ENCODE measurements around the gene ACP2.

ACP2 gene

DNA sequence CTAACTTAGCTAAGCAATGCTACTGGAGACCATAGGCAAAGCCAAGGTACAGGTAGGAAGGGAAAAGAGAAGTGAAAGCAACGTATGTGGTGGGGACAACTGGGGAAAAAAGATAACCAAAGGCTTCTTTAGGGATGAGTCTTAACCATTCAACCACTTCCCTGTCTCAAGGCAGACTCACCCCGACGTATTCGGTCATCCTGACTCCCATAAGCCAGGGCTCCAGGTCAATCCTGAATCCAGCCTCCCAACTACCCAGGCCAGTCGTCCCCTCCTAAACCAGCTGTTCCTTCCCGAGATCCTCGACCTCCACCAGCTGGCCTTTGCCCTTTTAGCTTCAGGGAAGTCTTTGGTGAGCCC is 330 bp downstream of the ACP2 start:
- H3K9me2 ChIP-seq (replicated peaks; ENCODE audit: insufficient read depth, low read length) = no peaks in the 10 kb centered on the region
- no peak for TF ChIP-seq EZH2phosphoT487 (IDR thresholded peaks at IDR 0.05; ENCODE audit: low read length)
- TF ChIP-seq, protein P1, sequence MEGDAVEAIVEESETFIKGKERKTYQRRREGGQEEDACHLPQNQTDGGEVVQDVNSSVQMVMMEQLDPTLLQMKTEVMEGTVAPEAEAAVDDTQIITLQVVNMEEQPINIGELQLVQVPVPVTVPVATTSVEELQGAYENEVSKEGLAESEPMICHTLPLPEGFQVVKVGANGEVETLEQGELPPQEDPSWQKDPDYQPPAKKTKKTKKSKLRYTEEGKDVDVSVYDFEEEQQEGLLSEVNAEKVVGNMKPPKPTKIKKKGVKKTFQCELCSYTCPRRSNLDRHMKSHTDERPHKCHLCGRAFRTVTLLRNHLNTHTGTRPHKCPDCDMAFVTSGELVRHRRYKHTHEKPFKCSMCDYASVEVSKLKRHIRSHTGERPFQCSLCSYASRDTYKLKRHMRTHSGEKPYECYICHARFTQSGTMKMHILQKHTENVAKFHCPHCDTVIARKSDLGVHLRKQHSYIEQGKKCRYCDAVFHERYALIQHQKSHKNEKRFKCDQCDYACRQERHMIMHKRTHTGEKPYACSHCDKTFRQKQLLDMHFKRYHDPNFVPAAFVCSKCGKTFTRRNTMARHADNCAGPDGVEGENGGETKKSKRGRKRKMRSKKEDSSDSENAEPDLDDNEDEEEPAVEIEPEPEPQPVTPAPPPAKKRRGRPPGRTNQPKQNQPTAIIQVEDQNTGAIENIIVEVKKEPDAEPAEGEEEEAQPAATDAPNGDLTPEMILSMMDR (IDR thresholded peaks at IDR 0.05; ENCODE audit: low read length) = no peak
- no peak for TF ChIP-seq EZH2 (optimal IDR thresholded peaks at IDR 0.05; ENCODE audit: low read depth, low read length)
- peaks cover 3% of the 10 kb centered on the region; the same call in 1 of the 2 replicates for H3F3A ChIP-seq (ENCODE audit: insufficient read depth, low read length)
- peaks cover 26% of the 10 kb centered on the region for H3K79me2 ChIP-seq (ENCODE audit: low read length)
- peak overlapping the region; percentile 97 for H2AFZ ChIP-seq (ENCODE audit: low read length)
- H3K9ac ChIP-seq (ENCODE audit: low read length) = peak overlapping the region; percentile 85
- peak overlapping the region; percentile 57; the same call in 1 of the 2 replicates for H3K27ac ChIP-seq (ENCODE audit: low read length)
- peak overlapping the region; percentile 96 for H3K4me3 ChIP-seq (ENCODE audit: low read length)
- no peaks in the 10 kb centered on the region for H3K9me3 ChIP-seq (replicated peaks; ENCODE audit: insufficient read depth, low read length)
- no peaks in the 10 kb centered on the region for H4K20me1 ChIP-seq (ENCODE audit: insufficient read depth, low read length)
- no peaks in the 10 kb centered on the region for H3K27me3 ChIP-seq (replicated peaks; ENCODE audit: insufficient read depth, low read length)
- peaks cover 9% of the 10 kb centered on the region for H3K4me1 ChIP-seq (ENCODE audit: low read length)
- peak; percentile 12 for DNase-seq
- no peaks in the 10 kb centered on the region for H3K36me3 ChIP-seq (replicated peaks; ENCODE audit: insufficient read depth, low read length)
- H3K4me2 ChIP-seq (ENCODE audit: low read depth, low read length) = peak overlapping the region; percentile 96

DNA sequence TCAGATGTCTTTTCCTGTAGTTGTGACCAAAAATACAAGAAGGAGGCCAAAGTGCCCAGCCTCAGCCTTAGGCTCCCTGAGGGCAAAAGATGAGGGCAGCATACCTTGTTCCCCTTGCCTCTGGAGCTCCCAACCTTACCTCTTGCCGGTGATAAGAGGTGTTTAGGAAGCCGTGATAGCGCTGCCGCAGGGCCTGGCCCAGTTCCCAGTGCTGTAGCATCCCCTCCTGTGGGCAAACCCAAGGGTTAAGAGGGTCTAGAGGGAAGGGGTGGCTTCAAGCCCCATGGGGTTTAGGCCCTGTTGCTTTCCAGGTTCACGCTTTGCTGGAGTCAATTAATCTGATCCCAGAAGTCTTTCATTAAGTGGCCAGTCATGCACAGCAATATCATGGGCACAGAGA is 1.1 kb downstream of the ACP2 start:
- TF ChIP-seq EZH2phosphoT487 (IDR thresholded peaks at IDR 0.05; ENCODE audit: low read length) = no peak
- TF ChIP-seq, protein P1 (IDR thresholded peaks at IDR 0.05; ENCODE audit: low read length) = no peak
- TF ChIP-seq EZH2 (optimal IDR thresholded peaks at IDR 0.05; ENCODE audit: low read depth, low read length) = no peak
- H3K27ac ChIP-seq (ENCODE audit: low read length) = no peak overlapping the region
- H3K9me2 ChIP-seq (replicated peaks; ENCODE audit: insufficient read depth, low read length) = no peaks in the 10 kb centered on the region
- H3K9me3 ChIP-seq (replicated peaks; ENCODE audit: insufficient read depth, low read length) = no peaks in the 10 kb centered on the region
- no peaks in the 10 kb centered on the region for H3K27me3 ChIP-seq (replicated peaks; ENCODE audit: insufficient read depth, low read length)
- no peaks in the 10 kb centered on the region for H4K20me1 ChIP-seq (ENCODE audit: insufficient read depth, low read length)
- H3F3A ChIP-seq (ENCODE audit: insufficient read depth, low read length) = peaks cover 3% of the 10 kb centered on the region; the same call in 1 of the 2 replicates
- DNase-seq = no peak
- peak overlapping the region; percentile 96 for H3K4me2 ChIP-seq (ENCODE audit: low read depth, low read length)
- H3K9ac ChIP-seq (ENCODE audit: low read length) = no peak overlapping the region
- H3K79me2 ChIP-seq (ENCODE audit: low read length) = peaks cover 26% of the 10 kb centered on the region
- H2AFZ ChIP-seq (ENCODE audit: low read length) = no peak overlapping the region
- peak overlapping the region; percentile 96 for H3K4me3 ChIP-seq (ENCODE audit: low read length)
- H3K36me3 ChIP-seq (replicated peaks; ENCODE audit: insufficient read depth, low read length) = no peaks in the 10 kb centered on the region
- peaks cover 9% of the 10 kb centered on the region for H3K4me1 ChIP-seq (ENCODE audit: low read length)

DNA sequence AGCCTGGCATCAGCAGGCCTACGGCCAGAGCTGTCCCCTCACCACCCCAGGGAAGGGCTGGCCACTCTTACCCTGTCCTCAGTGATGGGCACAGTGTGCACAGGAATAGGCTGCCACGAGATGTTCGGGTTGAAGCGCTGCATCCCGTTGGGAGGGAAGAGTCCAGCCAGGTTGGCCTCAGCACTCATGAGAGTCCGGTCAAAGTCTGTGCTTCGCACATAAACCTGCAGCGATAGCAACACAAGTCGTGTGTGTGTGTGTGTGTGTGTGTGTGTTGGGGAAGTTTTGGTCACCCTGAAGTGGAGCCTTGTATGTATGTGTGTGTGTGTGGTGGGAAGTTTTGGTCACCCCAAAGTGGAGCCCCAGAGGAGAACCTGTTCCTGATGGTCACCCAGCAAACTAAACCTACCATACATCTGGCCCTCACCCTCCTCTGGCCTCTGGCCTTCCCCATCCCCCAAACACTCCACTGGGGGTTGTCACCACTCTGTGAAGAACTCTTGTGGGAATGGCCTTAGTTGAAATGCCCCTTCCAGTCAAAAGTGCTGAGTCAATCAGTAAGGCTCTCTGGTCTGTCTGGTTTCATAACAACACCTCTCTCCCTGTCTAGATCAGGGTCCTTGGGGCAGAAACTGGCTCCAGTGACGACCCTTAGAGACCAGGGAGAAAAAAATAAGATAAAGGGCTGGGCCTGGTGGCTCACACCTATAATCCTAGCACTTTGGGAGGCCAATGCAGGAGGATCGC is 2.8 kb downstream of the ACP2 start:
- Histone ChIP-seq H3K4me1 (ENCODE audit: low read length) (peaks cover 9% of the 10 kb centered on the region), H3K36me3 (replicated peaks; ENCODE audit: insufficient read depth, low read length) (no peaks in the 10 kb centered on the region), H3K9me2 (replicated peaks; ENCODE audit: insufficient read depth, low read length) (no peaks in the 10 kb centered on the region), H3K9me3 (replicated peaks; ENCODE audit: insufficient read depth, low read length) (no peaks in the 10 kb centered on the region), H3K27ac (ENCODE audit: low read length) (no peak overlapping the region), H3K4me3 (ENCODE audit: low read length) (no peak overlapping the region), H4K20me1 (ENCODE audit: insufficient read depth, low read length) (no peaks in the 10 kb centered on the region), H3K9ac (ENCODE audit: low read length) (no peak overlapping the region), H2AFZ (ENCODE audit: low read length) (no peak overlapping the region), H3K4me2 (ENCODE audit: low read depth, low read length) (no peak overlapping the region), H3K27me3 (replicated peaks; ENCODE audit: insufficient read depth, low read length) (no peaks in the 10 kb centered on the region), H3F3A (ENCODE audit: insufficient read depth, low read length) (peaks cover 3% of the 10 kb centered on the region; the same call in 1 of the 2 replicates), H3K79me2 (ENCODE audit: low read length) (peaks cover 26% of the 10 kb centered on the region)
- DNase-seq = no peak
- TF ChIP-seq EZH2phosphoT487 (IDR thresholded peaks at IDR 0.05; ENCODE audit: low read length) (no peak), EZH2 (optimal IDR thresholded peaks at IDR 0.05; ENCODE audit: low read depth, low read length) (no peak)
- TF ChIP-seq, protein P1 (IDR thresholded peaks at IDR 0.05; ENCODE audit: low read length) = no peak
